DOHH2 (cell line): Measurements from ENCODE around the gene FOLR2.
"Not testable (repeated sequence)": the region's sequence is repeated elsewhere in the genome, so short reads cannot be mapped to it uniquely, and the experiment has no call there.

Experiments used
- CTCF ChIP-seq: fragments of 200-600 bp; sonication (generic); IDR thresholded peaks from one replicate; pipeline ENCODE4 v1.5.1; 2014; ENCODE audit warnings: antibody characterized with exemption, mild to moderate bottlenecking, low read depth, low read length; ENCODE audit not compliant: poor library complexity, severe bottlenecking
- EZH2phosphoT487 ChIP-seq: fragments of 200-600 bp; sonication (generic); IDR thresholded peaks from 2 replicates; pipeline ENCODE4 v1.6.1; 2017; ENCODE audit warnings: borderline replicate concordance, mild to moderate bottlenecking, antibody characterized with exemption, low read length, moderate library complexity, mixed read lengths

DNA sequence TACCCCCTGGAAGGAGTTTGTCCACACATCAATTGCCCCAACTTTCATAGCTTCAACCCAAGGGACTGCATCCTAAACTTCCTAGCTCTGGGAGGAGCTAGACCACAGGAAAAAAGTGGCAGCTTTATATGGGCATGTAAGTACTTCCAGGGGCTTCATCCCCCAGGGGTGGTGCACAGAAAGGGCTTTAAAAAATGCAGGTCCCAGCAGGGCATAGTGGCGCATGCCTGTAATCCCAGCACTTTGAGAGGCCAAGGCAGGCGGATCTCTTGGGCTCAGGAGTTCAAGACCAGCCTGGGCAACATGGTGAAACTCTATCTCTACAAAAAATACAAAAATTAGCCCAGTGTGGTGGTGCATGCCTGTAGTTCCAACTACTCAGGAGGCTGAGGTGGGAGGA, 9.8 kb upstream of the FOLR2 start:
- TF ChIP-seq CTCF, EZH2phosphoT487: not testable (repeated sequence)
